GM21526 (cell line): Measurements from ENCODE around the gene GRAMD2A.

Source experiments
- ATAC-seq: cut with Tn5 transposase; IDR thresholded peaks from one replicate; pipeline ENCODE4 v1.9.1; 2021; ENCODE audit warnings: moderate library complexity; ENCODE audit not compliant: unreplicated experiment, low FRiP score

Gene GRAMD2A

DNA sequence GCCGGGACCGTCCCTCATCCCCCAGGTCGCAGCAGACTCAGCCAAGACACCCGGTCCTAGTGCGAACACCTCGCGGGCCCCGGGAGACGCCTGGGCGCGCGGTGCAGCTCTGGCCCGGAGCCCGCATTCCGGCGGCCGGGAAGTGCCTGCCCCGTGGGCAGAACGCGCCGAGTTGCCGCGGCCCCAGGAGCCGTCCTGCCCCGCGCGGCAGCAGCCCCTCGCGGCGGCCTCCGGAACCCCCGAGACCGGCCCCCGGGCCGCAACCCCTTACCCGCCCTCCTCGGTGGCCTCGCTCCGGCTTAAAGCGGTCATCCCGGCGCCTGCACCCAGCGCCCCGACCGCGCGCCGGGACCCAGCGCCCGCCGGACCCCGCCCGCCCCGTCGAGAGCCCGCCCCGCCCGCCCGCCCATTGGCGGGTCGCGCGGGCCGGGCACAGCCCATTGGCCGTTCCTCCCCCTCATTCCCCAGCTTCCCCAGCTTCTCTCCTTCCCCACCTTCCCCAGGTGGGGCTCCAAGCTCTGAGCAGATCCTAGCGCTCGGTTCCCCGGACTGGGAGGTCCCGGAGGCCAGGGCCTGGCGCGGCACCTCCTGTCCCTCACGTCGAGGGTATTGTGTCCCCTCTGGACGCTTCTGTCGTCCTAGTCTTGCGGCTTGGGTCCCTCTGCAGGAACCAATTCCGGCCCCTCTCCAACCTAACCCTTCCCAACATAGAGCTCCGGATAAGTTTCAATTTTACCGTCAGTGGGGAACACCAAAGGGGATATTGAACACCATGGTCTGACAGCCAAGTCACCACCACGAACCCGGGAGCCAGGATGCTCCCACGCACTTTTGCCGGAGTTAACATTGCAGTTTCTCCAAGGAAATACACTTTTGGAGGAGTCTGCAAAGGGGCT lies at the start of gene GRAMD2A:
Gene GRAMD2A, minus strand, starts transcription at position 328 of the 896 bp plus-strand sequence.
- ATAC-seq: no peak

DNA sequence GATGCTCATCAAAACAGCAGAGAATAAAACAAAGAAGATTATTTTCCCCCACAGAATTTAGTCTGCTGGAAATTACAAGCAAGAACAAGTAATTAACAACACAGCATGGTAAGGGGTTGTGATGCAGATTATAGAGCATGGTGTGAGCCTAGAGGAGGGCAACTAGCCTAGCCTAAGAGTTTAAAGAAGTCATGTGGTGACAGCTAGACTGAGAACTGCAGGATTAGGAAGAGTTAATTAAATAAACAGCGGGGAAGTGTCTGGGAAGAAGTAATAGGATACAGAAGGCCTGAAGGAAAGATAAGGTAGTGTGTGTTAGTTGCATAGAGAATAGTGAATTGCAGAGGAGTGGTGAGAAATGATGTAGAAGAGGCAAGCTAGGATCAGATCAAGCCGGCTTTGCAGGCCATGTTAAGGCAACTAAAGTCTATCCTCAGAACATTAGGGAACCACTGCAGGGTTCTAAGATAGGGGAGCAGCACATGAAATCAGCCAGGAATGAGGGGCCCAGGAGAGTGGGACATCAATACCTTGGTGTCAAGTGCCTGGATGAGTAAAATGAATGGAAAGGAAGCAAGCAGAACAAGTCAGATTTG lies 45.3 kb upstream of the GRAMD2A start:
- ATAC-seq: no peak

DNA sequence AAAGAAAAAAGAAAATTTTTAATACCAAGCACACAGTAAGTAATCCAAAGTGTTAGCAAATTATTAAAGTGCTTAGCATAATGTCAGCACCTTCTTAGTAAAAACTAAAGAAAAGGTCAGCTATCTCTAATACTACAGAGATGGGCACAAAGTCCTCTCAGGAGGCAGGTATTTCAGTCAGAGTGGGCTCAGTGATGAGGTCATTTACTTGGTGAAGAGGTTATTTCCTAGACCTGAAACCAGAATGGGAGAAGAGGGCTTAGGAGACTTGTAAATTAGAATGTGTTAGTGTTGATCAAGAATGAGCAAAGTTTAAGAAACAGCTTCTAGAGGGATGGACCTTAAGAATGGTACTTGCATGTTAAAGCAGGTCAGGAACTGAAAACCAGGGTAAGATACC lies 42.1 kb upstream of the GRAMD2A start:
- ATAC-seq: no peak

DNA sequence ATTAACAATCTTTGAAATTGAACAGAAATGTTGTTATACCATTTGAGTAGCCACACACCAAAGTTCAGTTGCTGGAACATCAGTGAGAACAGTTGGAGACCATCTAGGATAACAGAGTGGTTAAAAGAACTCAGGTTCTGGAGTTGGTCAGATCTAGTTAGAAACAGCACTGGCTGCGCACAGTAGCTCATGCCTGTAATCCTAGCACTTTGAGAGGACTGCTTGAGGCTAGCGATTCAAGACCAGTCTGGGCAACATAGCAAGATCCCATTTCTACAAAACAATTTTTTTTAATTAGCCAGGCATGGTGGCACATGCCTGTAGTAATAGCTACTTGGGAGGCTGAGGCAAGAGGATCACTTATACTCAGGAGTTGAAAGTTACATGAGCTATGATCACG lies 41.0 kb upstream of the GRAMD2A start:
- no peak for ATAC-seq

DNA sequence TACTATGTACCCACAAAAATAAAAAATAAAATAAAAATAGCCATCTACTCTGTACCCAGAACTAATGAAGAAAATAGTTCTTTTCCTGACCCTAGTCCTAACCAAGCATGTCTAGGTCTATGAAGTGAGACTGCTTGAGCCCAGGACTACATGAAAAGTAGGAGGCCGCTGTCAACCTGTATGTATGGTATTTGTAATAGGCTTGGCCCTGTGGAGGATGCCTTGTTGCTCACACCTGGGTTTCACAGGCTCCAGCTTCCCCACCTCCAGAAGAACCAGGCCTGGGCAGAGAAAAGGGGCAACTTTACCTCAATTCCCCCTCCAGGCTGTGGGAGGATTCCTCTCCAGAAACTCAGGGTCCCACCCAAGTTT lies 40.3 kb upstream of the GRAMD2A start:
- no peak for ATAC-seq

DNA sequence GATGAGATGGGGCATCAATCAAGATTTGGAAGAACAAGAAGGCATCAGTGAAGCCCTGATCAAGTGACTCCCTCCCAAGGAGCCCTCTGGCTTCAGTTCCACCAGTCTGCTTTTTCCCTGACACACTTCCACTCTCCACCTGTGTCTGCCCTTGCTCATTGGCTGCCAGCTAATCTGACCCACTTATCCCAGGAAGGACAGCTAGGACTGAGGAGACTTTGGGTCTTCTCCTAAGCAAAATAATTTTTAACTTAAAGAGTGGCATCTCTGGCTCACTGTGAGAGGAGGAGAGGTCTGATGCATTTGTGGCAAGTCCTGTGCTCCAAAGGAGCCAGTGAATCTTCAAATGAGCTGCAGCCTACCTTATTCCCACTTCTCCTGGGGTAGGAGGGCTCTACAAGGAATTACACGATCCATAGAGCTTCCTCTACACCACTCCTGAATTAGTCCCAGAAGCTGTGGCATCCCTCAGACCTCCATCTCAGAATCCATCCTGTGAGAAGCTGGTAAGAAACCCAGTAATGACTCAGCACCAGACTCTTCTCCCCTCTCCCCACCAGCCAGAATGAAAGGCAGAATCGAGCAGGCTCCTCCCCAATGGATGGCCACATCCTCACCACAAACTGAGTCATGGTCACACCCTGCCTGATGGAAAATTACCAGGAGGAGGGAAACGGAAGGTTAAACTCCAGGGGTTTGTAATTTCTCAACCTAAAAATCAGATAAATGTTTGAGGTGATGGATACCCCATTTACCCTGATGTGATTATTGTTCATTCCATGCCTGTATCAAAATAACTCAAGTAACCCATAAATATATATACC lies 39.7 kb upstream of the GRAMD2A start:
- peak; percentile 49 for ATAC-seq

DNA sequence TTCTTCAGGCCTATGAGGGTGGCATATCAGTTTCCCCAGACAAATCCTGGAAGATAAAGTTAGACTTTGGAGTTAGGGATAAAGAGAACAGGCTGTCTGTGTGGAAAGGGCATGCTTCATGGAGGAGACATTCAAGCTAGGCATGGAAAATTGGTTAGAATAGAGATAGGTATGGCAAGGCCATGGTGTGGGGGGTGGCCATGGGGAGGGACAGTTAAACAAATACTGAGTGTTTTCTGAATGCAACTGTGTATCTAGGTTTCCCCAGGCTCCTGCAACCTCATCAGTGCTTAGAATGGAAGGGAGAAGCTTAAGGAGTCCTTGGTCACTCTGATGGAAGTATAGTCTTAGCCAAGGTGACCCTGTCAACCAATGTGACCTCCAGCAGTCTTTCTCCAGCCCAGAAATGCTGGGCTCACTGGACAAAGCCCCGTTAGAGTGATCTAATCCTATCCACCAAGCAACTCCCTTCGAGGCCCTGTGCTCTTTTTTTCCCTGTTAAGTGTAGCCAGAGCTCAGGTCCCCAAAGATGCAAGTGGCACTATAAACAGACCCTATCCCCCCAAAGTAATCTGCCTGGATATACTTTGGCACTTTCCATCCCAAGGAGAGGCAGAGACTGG lies 38.9 kb upstream of the GRAMD2A start:
- no peak for ATAC-seq

- ATAC-seq: no peak
Measured at GRCh38 chr15:72235298-72235697, 37.7 kb upstream of the GRAMD2A start.

DNA sequence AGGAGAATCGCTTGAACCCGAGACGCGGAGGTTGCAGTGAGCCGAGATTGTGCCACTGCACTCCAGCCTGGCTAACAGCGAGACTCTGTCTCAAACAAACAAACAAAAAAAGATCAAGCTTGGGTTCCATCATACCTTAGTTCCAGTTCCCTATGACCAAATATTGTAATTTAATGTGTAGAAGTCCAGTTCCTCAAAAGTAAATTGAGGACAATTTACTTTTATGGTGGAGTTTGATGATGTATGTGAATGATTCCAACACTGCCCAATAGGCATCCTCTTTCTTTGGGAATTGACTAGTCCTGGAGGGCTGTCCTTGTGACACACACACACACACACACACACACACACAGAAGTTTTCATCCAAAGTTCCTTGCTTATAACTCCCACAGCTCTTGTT lies 36.2 kb upstream of the GRAMD2A start:
- no peak for ATAC-seq

GRCh38 chr15:72231833-72232478 lies 34.4 kb upstream of the GRAMD2A start:
- ATAC-seq: no peak

DNA sequence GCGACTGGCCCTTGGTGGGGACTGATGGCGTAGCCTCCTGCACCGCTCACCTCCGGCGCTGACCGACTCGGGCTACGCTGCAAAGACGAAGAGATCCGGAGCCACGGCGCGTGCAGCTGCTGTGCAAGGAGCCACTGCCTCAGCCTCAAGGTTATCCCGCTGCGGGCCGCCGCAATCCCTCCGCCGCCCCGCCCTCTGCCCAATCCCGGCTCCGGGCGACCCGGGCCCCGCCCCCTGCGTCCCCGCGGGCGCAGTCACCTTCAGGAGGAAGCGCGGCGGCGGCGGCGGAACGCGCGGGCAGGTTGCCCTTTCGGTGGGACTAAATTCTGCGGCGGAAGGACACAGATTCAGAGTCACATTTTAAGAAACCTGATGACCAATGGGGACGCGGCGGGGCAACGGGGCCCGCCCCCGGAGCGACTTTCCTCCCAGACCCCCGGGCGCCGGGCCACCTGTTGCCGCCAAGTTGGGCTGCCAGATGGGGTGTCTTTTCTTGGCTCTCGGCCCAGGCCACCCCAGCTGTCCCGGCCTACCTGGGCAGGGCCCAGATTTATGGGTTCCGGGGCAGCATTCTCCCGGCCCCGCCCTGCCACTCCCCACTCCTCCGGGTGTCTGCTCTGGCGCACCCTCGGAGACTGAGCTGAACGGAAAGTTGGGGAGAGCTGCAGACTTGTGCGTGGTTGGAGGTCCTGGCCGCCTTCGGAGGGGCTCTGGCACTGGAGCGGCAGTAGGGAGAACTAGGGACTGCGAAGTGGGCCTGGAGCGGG lies 33.7 kb upstream of the GRAMD2A start, which contains the start of gene PKM:
Gene PKM, minus strand, starts transcription at position 125 of the 767 bp plus-strand sequence. CDS start 12,093 bp downstream, outside the sequence.
- peak; percentile 36 for ATAC-seq

DNA sequence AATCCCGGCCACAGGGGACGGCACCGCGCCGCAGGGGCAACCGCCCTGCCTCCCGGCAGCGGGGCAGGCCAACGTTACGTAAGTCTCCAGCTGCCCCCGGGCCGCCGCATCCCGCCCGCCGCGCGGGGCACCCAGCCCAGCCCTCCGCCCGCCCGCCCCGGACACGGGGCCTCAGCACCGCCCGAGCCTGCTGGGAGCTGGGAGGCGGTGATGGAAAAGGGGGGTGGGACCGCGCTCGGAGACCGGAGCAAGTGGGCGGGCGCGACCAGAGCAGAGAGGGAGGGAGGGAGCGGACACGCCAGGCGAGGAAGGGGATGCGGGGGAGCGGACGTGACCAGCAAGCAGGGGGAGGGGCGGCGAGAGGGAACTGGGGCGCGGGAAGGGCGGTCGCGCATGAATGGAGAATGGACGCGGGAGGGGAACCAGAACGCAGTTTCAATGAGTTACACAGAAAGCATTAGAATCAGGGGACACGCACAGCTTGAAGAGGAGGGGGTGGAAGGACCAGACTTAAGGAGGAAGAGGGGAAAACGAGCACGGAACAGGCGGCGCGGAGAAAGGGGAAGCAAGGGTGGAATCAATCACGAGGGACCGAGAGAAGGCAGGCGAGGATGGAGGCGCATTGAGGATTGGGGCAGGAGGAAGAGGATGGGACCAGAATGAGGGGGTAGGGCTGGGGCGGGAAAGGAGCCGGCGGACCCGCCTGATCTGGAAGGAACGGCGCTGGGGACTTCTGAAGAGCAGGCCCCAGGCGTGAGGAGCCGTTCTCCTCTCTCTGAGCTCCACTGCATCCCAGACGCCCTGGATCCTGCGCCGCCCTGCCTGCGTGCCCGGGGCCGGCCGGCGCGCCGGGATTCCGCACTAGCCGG lies 32.8 kb upstream of the GRAMD2A start:
- no peak for ATAC-seq

GRCh38 chr15:72229947-72230196 lies 32.3 kb upstream of the GRAMD2A start:
- no peak for ATAC-seq

DNA sequence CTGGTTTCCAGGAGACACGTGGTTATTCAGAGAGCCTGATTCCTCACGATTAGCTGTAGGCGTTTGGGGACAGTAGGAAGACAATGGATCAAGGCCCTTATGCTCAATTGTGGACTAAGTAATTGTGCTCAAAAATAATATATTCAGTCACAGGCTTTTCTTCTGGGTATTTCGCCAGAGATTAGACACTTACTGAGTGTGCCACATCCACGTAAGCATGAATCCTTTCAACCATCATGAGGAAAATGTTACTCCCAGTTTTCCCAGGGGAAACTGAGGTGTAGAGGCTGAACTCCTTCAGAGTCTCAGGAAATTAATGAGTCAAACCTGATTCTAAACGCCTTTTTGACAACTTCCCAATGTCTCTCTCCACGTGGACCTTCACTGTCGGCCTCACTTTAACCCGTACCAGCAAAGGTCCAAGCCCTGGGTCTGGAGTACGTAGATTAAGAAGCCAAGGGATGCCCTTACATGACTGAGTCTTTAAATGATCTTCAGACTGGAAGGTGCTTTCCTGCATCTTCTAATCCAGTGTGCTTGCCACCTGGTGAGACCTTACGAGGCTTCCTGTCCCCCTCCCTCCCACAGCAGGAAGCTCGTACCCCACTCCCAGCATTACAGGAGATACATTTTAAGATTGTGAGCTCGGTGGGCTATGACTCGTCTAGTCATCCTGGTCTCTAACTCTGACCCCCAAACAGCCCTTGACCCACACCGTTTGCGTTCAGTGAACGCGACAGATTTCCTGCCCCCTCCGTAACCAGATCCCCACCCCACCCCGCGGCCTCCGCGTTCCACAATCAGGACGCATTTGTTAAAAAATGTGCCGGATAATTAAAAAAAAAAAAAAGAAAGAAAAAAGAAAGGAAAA lies 31.7 kb upstream of the GRAMD2A start:
- no peak for ATAC-seq

DNA sequence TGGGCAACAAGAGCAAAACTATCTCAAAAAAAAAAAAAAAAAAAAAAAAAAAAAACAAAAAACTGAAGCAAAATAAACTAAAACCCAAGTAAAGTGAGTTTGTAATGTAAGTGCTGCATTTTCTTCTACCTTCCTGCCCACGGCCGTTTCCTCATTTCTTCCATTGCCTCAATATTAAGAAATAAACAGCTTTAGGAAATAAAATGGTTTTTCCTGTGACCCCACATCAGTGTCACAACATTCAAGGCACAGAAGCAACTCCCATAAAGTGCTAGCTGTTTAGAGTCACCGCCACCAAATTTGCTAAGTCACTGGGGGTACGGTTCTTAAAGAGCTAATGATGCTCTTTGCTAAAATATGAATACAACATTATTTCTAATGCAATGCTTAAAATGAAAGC lies 30.1 kb upstream of the GRAMD2A start:
- ATAC-seq: no peak

DNA sequence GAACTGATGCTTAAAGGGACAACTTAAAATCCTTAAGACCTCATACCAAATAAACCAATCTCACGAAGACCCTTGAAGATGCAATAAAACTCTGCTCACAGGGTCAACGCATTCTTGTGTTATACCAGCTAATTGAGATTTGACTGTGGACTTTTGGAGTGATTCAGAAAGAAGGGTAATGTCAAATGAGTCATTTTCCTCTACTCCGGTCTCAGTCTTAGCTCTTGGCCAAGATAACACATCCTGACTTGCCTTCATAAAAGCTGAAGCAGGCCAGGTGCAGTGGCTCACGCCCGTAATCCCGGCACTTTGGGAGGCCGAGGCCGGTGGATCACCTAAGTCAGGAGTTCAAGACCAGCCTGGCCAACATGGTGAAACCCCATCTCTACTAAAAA lies 29.6 kb upstream of the GRAMD2A start:
- no peak for ATAC-seq

GRCh38 chr15:72223278-72223677 lies 25.7 kb upstream of the GRAMD2A start:
- ATAC-seq: no peak

DNA sequence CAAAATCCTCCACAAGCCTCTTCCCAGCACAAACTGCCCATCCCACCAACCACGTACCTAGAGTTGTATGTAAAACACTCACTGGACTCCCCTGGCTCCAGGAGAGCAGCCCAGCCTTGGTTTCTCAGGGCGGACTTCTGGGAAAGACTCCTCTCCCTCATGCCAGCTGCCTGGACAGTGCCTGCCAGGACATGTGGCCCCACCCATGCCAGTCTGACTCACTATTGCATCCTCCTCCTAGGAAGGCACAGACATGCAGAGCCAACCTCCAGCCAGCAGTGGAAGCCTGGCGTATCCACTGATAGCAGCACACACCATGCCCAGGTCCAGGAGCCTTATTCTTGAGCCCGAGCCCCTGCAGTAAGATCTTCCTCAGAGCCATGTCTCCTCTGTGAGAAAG lies 24.8 kb upstream of the GRAMD2A start:
- ATAC-seq: no peak
